HTR-8/SVneo (cell line): Measurements from ENCODE around the gene PGGT1B.
A peak's percentile ranks its signal among the peaks of the same experiment; 100 is the strongest.
"Not testable (repeated sequence)": the region's sequence is repeated elsewhere in the genome, so short reads cannot be mapped to it uniquely, and the experiment has no call there.

Source experiments
- DNase-seq: peaks from one replicate; pipeline ENCODE4 v3.0.0; 2011; ENCODE audit warnings: low spot score, mixed read lengths; ENCODE audit not compliant: insufficient read length
- FAIRE-seq: peaks from 2 replicates; lab custom pipeline; 2011; peaks lifted over from hg19 to GRCh38; lab: Jason Lieb, UNC

PGGT1B gene

DNA sequence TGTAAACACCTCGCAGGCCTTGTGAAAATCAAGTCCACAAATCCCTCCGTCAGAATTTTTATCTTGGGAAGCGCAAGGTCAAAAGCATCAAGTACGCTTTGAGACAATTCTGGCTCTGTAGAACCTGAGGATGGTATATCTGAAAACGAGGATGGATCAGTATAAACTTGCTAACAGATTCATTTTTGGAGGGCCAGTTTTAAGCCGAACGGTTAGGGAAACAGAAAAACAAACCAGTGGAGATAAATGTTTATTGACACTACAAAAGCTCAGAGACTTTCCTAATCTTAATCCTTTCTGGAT is 352 bp upstream of the PGGT1B start:
- FAIRE-seq: no peak
- DNase-seq: no peak

DNA sequence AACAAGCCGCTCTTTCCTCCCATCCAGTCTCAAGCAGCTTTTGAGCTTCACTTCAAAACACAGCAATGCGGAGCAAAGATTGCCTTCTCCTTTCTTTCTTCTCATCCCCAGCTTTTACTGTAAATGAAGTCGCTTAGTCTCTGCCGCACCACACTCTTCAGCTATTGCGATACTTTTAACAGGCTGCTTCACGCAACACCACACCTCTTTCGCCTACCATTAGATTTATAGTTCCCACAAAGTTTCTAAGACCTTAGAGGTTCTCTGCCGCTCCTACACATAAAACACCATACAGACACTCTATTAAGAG is 711 bp downstream of the PGGT1B start:
- DNase-seq (peak; percentile 7), FAIRE-seq (no peak)

DNA sequence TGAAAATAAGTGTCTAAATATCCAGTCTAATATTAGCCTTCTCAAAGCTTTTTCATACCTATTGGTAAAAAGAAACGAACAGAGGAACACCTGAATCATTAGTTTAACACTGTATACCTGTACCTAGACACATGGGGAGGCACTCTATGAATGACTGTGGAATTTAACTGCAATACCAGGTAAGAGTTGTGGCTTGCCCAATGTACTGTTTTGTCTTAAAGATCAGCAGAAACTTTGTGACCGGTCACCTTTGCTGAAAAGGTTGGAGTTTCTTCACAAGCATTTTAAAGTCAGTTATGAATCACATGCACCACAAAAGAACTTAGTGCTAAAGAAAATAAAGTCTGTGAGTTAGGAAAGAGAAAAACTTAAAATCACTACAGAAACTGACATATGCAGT is 2.4 kb downstream of the PGGT1B start:
- FAIRE-seq: no peak

DNA sequence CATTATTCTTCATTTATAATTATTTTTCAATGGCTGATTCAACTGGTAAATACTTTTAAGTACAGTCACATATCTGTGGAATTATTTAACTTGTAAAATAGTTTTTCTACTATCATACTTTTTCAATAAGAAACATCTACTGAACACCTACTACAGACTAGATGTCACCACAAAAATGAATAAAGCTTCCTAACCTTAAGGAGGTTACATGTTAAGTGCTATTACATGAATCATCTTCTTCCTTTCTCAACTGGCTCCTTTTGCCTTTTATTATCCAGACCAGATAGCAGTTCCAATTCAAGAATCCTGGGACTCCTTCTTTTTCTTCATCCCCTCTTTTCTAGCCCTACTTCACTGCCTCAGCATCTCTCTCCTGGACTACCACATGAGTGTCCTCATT is 4.7 kb downstream of the PGGT1B start:
- DNase-seq: no peak
- FAIRE-seq: no peak

More for the DNA sequence above, 2.4 kb downstream of the PGGT1B start:
- no peak for DNase-seq

DNA sequence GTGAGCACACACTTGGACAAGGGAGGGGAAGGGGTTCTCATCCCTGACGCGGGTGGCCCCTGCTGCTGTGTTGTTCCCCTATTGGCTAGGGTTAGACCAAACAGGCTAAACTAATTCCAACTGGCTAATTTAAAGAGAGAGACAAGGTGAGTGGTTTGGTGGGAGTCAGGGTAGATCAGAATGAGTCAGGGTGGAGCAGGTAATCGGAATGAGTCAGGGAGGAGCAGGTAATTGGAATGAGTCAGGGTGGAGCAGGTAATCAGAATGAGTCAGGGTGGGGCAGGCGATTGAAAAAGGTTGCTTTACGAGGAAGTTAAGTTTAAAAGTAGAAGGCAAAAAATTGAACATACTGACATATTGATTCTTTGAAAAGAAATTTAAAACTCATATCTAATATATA is 13.3 kb downstream of the PGGT1B start:
- DNase-seq, FAIRE-seq: not testable (repeated sequence)

DNA sequence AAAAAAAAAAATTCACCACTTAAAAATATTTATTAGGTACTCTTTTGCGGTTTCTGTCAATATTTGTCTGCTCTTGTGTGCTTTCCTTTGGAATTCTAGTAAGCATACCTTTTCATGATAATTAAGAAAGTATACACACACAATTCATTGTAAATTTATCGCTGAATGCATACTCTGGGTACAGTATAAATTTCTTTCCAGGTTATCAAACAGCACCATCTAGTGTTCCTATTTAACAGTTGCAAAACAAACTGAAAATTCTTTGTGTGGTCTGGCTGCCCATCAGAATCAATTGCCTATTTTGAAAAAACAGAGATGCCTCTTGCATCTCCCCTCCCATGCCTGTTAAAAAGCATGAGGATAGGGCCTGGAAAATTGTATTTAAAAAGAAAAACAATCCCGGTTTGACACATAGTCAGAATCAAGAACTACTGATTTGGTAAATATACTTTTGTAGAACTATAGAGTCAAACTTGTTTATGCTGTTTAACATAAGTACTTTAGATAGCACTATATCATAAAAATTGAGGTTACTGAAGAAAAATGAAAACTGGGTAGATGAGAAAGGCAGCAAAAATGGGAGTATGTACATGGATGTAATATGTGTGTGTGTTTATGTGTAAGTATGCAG is 16.2 kb downstream of the PGGT1B start:
- DNase-seq: peak; percentile 25
- no peak for FAIRE-seq

DNA sequence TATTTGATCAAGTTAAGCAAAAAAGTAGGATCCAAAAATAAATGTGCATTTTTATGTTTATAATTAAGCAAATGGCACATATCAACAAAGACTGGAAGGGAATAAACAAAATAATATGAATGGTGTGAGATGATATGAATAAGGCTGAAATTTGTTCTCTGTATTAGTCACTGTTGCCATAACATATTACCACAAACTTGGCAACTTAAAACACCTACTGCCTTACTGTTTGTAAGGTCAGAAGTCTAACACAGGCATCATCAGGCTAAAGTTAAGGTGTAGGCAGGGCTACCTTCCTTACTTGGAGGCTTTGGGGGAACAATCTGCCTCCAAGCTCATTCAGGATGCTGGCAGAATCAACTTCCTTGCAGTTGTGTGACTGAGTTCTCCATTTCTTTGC is 19.3 kb downstream of the PGGT1B start:
- no peak for DNase-seq
- no peak for FAIRE-seq

DNA sequence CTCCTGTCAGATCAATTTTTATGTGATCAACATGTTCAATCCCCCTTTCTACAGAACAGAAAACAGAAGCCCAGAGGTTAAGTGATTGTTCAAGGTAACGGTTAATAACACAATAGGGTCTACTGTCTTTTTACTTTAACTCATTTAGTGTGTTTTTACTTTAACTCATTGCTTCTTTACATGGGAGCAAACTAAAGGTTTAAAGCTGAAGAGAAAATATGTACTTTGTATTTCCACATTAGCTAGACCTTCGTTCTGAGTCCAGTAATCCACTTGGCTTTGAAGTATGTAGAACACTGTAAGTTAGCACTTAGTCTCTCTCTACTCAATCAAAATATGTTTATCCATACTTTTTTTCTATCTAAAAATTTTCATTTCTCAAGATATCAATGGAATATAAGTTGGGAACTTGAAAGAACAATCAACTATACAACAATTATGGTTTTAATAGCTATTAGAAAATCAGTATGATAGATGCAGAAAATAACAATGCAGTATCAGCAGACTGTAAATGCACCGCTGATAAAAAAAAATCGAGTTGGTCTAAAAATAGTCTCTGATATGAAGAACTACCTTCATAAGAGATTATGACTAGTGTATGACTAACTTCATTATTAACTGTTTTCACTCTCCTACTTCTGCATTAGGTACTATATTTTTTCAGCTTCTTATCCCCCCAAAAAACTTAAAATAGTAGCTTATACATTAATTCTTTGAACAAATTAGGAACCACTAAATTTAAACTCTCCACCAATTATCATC is 20.6 kb downstream of the PGGT1B start:
- no peak for FAIRE-seq
- no peak for DNase-seq

DNA sequence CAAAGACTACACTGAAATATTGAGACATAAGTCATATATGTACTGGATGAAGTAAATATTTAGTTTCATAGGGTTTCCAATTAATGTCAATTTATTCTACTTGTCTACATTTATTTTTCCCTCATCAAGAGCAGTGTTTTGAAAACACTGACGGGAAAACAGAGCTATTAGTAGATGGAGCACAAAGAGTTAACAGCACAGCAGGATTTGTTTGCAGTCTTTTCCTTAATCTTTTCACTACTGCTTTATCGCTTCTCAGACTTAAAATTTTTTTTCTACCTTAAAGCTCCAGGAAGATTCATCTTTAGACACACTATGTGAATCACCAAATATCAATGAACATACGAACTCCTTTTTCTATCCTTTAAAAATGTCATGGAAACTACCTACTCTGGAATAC is 25.6 kb downstream of the PGGT1B start:
- FAIRE-seq: no peak
- DNase-seq: no peak

DNA sequence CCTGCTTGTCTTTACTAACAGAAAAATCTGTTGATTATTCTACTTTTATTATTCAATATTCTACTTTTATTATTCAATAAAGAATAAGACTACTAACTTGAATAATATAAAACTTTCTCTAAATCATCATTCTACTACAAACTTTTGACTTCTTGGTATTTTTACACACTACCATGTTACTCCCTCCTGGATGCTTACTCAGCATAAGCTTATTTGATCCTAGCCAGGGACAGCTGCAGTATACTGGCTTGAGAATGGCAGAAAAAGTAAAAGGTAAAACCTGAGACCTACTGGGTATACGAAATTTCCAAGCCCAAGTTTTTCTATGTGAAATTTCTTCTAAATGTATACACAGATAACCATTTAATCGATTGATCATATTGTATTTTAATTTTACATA is 26.1 kb downstream of the PGGT1B start:
- FAIRE-seq: no peak
- DNase-seq: no peak

DNA sequence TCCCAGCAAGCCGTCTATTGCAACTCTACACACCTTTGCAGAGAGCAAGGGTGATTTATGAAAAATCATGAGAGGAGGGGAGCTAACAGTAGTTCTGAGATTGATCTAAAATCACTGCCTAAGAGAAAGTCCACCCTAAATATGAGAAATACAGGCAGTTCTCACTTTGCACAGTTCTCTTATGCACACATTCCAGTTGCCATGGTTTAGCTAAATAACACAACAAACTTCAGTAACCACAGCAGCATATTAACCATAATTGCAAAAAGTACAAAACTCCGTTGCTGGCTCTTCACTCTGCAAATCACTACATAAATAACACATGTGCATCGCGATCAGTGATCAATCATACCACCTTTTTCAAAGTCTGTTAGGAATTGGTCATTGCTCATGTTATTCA is 31.1 kb downstream of the PGGT1B start:
- DNase-seq (no peak), FAIRE-seq (no peak)

DNA sequence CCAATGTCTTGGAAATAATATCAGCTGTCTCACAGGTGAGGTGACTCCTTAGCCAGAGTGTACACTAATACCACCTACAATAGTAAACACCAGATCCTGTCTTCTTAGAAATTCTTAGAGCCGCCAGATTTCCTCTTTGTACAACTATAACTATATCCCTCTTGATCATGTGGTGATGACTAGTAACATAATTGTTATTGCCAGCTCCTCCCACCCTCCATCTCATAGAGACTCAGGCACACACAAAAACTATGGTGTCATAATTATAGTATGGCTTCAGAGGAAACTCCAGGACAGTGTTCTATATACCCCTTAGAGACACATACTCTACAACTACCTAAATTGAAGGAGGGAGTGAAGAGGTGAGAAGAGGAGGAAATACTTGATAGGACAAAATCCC is 33.1 kb downstream of the PGGT1B start:
- DNase-seq (no peak), FAIRE-seq (no peak)

DNA sequence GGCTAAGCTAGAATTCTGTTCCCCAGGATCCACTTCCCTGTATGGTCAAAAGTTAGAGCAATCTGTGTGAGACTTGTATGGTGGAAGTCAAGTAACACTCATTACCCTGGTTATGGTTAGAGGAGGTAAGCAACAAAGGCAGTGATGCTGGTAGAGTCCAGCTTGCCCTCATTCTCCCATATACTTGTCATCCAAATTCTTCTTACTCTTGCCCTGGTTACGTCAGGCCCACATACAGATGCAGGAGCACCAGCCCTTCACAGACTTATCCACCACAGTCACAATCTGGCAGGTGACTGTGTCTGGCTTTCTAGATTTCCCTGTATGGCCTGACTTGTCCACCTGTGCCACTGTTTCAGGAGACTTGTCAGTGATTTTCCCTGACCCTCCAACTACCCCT is 35.4 kb downstream of the PGGT1B start:
- FAIRE-seq (no peak), DNase-seq (no peak)

DNA sequence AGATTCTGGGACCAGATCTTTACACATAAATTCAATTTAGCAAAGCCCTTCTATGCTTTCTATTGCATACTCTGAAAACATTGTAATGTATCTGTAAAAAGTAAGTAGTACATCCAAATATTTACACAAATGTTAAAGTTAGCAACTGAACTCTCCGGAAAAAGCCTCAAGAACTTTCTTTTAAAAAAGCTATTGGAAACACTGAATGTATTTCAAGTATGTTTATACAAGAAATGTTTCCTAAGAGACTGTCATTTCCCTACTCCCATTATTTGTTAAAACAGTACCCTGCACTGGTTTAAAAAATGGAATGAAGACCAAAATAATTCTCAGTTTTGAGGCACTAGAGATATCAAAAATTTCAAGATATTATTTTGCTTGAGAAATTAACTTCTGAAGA is 48.1 kb downstream of the PGGT1B start:
- FAIRE-seq: no peak
- no peak for DNase-seq

DNA sequence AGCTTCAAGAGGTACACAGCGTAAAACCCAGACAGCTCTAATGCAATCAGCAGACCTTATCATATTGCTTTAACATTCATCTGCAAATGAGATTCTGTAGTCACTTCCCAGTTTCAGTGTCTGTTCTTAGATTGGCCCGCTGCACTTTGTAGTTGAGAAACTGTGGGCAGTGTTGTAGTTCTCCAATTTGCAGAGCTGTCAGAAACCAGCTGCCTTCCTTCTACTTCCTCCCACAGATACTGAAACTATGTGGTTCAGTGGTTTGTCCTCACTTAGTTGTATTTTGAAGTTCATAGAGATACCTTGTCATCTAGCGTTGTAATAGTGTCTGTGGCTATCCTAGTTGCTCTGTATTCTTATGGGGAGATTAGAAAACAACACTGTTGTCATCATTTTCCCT is 53.4 kb downstream of the PGGT1B start:
- FAIRE-seq (no peak), DNase-seq (no peak)

DNA sequence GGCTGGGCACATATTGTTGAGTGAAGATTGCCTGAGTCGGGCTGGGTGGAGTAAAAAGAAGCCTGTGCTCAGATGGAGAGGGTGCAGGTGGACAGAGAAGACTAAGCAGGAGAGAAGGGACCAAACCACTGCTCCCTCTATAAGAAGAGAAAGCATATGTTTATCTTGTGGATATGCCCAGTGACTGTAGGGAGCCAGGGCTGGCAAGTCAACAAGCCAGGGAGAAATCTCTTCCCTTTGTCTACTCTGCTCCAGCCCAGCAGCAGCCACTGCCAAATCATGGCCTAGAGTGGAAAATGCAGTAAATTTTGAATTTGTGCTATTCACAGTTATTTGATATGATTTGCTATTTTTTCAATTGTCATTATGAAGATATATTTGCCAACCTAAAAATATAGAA is 59.7 kb downstream of the PGGT1B start:
- no peak for FAIRE-seq
- DNase-seq: no peak

DNA sequence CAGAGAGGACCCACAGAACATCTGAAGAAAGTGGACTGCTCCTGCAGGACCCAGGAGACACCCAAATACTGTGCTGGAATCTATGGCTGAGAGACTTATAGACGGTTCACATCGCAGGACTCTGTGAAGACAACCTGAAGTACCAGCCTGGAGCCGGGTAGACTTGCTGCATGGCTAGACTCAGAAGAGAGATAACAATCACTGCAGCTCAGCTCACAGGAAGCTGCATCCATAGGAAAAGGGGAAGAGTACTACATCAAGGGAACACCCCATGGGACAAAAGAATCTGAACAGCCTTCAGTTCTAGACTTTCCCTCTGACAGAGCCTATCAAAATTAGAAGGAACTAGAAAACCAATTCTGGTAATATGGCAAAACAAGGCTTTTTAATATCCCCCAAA is 66.5 kb downstream of the PGGT1B start:
- no peak for DNase-seq
- FAIRE-seq: no peak

DNA sequence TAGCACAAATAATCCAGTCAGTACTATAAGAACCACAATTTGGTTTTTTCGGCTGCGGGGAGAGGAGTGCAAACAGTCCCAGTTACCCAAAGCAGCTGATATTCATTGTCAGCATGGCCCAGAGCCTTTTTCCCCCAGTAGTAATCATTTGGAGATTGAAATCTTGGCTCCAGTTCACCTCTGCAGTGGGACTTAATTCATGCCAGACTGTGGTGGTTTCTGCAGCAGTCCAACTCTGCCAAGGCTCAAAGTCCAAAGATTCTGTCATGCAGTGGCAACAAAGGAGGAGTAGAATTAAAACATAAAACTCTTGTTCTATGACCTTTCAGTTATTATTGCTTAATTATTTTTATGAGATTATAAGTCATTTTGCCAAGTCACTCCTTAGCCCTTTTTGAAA is 68.0 kb downstream of the PGGT1B start:
- FAIRE-seq (no peak), DNase-seq (no peak)

DNA sequence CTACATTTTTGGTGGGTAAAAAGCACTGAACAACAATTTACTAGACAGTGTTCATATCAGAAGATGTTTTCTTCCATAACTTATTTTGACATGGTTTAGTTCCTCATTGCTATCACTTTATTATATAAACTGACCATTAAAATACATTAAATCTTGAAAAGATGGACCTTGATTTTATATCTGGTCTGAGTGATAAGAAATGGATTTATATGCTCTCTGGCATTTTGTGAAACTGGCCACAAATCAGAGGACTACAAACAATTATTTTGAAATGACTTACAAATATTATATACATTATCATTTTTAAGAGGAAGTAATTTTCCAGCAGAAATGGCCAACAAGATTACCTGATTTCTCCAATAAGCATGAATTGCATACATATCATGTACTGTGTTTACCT is 69.4 kb downstream of the PGGT1B start:
- FAIRE-seq (no peak), DNase-seq (no peak)

DNA sequence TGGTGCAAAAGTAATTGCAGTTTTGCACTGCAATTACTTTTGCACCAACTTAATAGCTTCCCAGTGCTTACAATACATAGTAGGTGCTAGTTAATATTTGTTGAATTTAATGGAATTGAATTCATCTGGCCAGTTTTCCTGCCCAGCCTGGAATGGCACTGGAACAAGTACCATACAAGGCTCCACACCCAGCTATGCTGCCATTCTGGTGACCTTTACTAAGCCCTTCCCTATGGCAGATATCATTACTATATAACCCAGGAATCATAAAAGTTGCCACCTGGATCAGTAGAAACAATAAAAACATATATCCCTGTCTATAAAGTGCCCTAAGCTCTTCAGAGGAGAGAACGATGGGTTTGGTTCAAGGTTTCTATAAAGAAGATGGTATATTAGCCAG is 70.6 kb downstream of the PGGT1B start:
- DNase-seq: no peak
- FAIRE-seq: no peak

DNA sequence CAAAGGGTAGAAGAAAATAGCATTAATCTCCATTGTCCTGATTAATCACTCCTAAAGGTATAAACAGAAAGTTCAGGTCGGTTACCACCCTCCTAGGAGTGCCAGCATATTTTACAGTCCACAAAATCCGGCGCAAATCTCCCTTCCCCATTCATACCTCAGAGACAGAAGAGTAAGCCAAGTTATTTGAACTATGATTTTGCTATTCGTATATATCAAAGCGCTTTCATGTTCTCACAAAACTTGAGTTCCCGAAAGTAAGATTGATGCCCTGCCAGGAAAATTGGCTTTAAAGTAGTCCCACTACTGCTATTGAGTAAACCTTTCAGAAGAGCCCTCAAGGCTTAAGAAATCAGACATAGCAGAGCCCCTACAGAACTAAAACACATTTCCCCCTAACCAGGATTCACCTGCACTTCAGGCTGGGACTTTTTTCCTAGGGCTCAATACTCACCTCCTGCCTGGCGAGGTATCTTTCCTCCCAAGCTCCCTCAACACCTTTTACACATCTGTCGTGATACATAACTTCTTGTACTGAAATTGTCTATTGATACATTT is 71.1 kb downstream of the PGGT1B start:
- FAIRE-seq (no peak), DNase-seq (no peak)

DNA sequence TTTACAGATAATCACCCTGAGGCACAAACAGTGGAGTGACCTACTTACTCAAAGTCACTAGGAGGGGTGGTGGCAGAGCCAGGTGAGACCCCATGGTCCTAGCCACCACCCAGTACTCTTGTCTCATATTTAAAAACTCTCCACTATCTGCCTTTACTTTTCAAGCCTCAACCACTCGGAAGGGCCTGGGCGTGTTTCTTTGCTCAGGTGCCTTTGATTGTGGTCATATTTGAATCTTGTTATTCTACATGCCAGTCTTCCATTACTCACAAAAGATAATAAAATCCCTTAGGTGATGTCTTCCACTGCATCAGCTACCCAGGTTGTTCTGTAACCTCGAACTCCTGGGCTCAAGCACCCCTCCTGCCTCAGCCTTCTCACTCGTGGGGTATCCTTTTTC is 72.3 kb downstream of the PGGT1B start:
- DNase-seq: no peak
- no peak for FAIRE-seq
